Nephron progenitor cell (in vitro differentiated cells): Measurements from ENCODE around the gene OR52I2.

Experiments
- DNase-seq: peaks from one replicate; pipeline ENCODE4 v3.0.0; 2021
- H3K27ac Mint-ChIP-seq: 2 replicates; pipeline ENCODE4 v1.8.0; 2021; ENCODE audit warnings: mild to moderate bottlenecking, moderate library complexity, mixed read lengths
- H3K27me3 Mint-ChIP-seq: 2 replicates; pipeline ENCODE4 v1.8.0; 2021; ENCODE audit warnings: mild to moderate bottlenecking, low read depth, mixed read lengths; ENCODE audit not compliant: poor library complexity
- H3K36me3 Mint-ChIP-seq: 2 replicates; pipeline ENCODE4 v1.8.0; 2021; ENCODE audit warnings: low read depth, mixed read lengths
- H3K4me1 Mint-ChIP-seq: 2 replicates; pipeline ENCODE4 v1.8.0; 2021; ENCODE audit warnings: mixed read lengths
- H3K4me3 Mint-ChIP-seq: 2 replicates; pipeline ENCODE4 v1.8.0; 2021; ENCODE audit warnings: mild to moderate bottlenecking, moderate library complexity, mixed read lengths
- H3K9me3 Mint-ChIP-seq: 2 replicates; pipeline ENCODE4 v1.8.0; 2021; ENCODE audit warnings: mild to moderate bottlenecking, moderate library complexity, mixed read lengths
- TF ChIP-seq, protein P1 (sequence below): fragments of 200-600 bp; sonication (generic); IDR thresholded peaks from 2 replicates; pipeline ENCODE4 v1.5.0; 2021; ENCODE audit warnings: antibody characterized with exemption

OR52I2 gene

DNA sequence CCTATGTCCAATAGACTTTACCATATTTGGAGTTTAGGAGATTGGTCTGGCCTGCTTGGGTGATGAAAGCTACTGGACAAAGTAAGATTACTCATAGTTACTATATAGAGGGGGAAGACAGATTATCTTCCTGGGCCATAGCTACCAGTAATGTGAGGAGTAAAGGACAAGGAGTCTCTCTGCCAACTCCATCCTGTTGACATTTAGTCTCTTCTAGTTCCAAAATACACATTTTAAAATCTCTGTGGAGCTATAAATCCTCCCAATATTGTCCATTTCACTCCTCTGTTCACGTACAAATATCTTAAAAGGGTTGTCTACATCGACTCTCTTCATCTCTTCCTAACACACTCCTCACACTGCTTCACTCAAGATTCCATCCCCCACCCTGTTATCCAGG lies 54.6 kb downstream of the OR52I2 start:
- Mint-ChIP-seq H3K36me3 (no peaks in the 10 kb centered on the region), H3K4me3 (no peak overlapping the region), H3K27ac (no peak overlapping the region), H3K4me1 (no peaks in the 10 kb centered on the region), H3K9me3 (peaks cover 11% of the 10 kb centered on the region), H3K27me3 (peaks cover 4% of the 10 kb centered on the region)
- DNase-seq: no peak
- TF ChIP-seq, protein P1, sequence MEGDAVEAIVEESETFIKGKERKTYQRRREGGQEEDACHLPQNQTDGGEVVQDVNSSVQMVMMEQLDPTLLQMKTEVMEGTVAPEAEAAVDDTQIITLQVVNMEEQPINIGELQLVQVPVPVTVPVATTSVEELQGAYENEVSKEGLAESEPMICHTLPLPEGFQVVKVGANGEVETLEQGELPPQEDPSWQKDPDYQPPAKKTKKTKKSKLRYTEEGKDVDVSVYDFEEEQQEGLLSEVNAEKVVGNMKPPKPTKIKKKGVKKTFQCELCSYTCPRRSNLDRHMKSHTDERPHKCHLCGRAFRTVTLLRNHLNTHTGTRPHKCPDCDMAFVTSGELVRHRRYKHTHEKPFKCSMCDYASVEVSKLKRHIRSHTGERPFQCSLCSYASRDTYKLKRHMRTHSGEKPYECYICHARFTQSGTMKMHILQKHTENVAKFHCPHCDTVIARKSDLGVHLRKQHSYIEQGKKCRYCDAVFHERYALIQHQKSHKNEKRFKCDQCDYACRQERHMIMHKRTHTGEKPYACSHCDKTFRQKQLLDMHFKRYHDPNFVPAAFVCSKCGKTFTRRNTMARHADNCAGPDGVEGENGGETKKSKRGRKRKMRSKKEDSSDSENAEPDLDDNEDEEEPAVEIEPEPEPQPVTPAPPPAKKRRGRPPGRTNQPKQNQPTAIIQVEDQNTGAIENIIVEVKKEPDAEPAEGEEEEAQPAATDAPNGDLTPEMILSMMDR: no peak

DNA sequence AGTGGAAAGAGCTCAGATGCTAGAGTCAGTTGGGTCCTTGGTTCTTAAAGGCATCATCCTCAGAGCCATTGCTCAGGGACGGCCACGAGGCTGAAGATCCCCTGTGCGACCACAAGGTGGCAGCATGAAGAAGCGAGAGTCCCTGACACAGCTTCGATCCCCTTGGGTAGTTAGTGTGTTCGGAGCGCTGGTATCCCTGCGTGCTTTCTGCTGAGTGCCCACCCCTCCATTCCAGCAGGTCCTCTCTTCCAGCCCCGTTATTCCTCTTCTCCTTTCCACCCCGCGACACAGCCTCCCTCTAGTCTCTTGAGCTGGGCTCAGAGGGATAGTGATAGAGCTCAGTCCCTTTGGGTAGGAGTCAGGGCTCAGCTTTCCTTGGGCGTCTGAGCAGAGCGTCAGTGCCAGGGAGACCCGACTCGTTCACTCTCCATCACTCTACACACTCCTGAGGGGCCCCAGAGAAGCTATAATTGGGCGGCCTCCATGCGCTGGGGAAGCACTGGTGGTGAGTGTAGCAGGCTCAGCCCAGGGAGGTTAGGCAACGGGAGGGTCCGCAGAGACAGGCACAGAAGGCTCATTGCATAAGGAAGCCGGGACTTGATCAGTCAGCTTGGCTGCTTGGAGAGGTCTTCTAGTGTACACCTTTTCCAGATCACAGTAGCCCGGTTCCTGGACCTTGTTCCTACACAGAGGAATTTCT lies 55.6 kb downstream of the OR52I2 start, which contains the start of gene OR51D1:
OR51D1 (plus strand) TSS at position 516 of the 700 bp plus-strand sequence. CDS start 2,314 bp downstream, outside the sequence.
- Mint-ChIP-seq H3K4me3 (no peak within 1 kb of the TSS), H3K4me1 (peaks cover 6% of the 10 kb centered on the region), H3K9me3 (peaks cover 1% of the 10 kb centered on the region), H3K36me3 (no peaks in the 10 kb centered on the region), H3K27me3 (peaks cover 4% of the 10 kb centered on the region), H3K27ac (no peak within 1 kb of the TSS)
- TF ChIP-seq, protein P1: peak; percentile 88
- DNase-seq: peak; percentile 86

DNA sequence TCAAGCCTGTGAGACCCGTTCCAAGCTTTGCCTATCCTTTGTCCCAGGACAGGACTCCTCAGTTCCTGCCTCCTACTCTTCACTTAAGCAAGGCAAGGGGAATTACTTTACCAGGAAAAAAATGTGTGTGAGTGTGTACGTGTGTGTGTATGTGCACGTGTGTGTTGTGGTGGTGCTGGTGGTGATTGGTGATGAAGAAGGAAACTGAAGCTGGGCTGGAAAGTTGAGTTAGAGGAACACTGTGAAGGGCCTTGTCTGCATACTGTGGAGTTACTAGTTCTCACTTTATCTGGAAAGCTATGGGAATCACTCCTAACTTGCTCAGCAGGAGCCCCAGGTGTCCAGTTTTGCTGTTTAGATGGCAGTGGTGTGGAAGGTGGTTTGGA lies 56.1 kb downstream of the OR52I2 start:
- Mint-ChIP-seq H3K36me3 (no peaks in the 10 kb centered on the region), H3K4me1 (peaks cover 12% of the 10 kb centered on the region), H3K27ac (no peak overlapping the region), H3K9me3 (no peaks in the 10 kb centered on the region), H3K27me3 (peaks cover 4% of the 10 kb centered on the region), H3K4me3 (no peak overlapping the region)
- TF ChIP-seq, protein P1: no peak
- no peak for DNase-seq

DNA sequence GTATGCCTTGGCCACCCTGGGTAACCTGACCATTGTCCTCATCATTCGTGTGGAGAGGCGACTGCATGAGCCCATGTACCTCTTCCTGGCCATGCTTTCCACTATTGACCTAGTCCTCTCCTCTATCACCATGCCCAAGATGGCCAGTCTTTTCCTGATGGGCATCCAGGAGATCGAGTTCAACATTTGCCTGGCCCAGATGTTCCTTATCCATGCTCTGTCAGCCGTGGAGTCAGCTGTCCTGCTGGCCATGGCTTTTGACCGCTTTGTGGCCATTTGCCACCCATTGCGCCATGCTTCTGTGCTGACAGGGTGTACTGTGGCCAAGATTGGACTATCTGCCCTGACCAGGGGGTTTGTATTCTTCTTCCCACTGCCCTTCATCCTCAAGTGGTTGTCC lies 58.4 kb downstream of the OR52I2 start:
- DNase-seq: no peak
- TF ChIP-seq, protein P1: no peak
- Mint-ChIP-seq H3K27me3 (peaks cover 2% of the 10 kb centered on the region), H3K4me1 (peaks cover 34% of the 10 kb centered on the region), H3K27ac (no peak overlapping the region), H3K4me3 (no peak overlapping the region), H3K36me3 (no peaks in the 10 kb centered on the region), H3K9me3 (no peaks in the 10 kb centered on the region)

DNA sequence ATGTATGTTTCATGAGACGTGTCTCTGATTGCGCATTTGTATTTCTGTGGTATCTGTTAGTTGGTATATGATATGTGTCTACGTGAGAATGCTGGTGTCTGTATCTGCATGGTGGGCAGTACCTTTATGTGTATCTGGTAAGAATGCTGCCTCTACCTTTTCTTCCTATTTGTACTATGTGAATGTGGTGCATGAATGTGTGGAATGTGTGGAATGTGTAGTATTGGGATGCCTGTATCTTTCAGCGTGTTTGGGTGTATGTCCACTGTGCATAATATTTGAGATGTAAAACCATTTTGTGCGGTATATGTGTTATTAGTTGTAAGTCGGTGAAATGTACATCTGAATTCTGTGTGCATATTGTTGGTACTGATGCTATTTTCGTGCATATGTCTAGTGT lies 60.0 kb downstream of the OR52I2 start:
- no peaks in the 10 kb centered on the region for H3K36me3 Mint-ChIP-seq
- peaks cover 2% of the 10 kb centered on the region for H3K27me3 Mint-ChIP-seq
- no peak overlapping the region for H3K4me3 Mint-ChIP-seq
- H3K4me1 Mint-ChIP-seq: peaks cover 41% of the 10 kb centered on the region
- no peak for DNase-seq
- H3K27ac Mint-ChIP-seq: no peak overlapping the region
- TF ChIP-seq, protein P1: no peak
- no peaks in the 10 kb centered on the region for H3K9me3 Mint-ChIP-seq

DNA sequence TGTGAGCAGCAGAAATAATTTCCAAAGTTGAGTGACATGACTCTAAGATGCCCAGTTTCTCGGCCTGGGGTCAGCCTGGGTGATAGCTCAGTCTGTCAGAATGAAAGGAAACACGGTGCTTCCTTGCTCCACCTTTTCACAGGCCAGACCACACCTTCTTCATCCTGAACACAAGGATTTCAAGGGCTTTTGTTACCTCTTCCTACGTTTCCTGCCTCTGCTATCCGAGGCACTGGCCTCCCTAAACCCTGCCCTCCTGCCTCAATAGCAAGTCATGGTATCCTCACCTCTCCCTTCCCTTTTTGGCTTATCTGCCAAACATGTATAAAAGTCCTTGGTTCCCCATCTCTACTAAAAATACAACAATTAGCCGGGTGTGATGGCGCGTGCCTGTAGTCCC lies 60.5 kb downstream of the OR52I2 start:
- no peak for DNase-seq
- TF ChIP-seq, protein P1: no peak
- no peak overlapping the region for H3K4me3 Mint-ChIP-seq
- peaks cover 41% of the 10 kb centered on the region for H3K4me1 Mint-ChIP-seq
- peaks cover 2% of the 10 kb centered on the region for H3K27me3 Mint-ChIP-seq
- no peak overlapping the region for H3K27ac Mint-ChIP-seq
- H3K9me3 Mint-ChIP-seq: no peaks in the 10 kb centered on the region
- no peaks in the 10 kb centered on the region for H3K36me3 Mint-ChIP-seq
